GM19023 (cell line): ENCODE data around the gene PTPRG.

Source experiments
- ATAC-seq: cut with Tn5 transposase; IDR thresholded peaks from one replicate; pipeline ENCODE4 v1.9.1; 2021; ENCODE audit warnings: mild to moderate bottlenecking, moderate library complexity; ENCODE audit not compliant: unreplicated experiment

The PTPRG gene

DNA sequence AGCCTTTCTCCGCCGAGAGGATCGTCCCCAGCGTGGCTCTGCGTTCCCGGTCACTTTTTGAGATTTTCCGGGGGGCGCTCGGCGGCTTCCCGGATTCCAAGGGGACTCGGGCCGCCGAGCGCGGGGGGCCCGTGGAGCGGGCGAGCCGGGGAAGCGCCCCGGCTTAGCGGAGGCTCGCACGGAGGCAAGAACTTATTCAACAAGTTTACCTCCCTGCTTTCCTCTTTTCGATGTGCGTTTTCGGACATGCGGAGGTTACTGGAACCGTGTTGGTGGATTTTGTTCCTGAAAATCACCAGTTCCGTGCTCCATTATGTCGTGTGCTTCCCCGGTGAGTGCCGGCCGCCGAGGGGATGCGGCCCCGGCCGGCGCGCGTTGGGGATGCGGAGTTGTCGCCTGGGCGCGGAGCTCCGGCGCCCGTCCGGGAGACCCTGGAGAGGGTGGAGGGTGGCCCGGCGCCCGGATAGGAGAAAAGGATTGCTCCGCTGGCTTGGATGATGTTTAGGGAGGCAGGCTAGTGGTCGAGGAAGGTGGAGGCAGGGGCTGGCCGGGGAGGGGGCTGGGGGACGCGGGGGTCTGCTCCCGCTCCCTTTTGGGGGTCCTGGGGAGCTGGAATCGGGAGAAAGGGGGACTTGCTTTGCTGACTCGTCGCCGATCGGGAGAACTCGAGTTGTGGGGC, 810 bp downstream of the PTPRG start:
- no peak for ATAC-seq

- ATAC-seq = no peak
Observed at GRCh38 chr3:61562721-61563312, 1.4 kb downstream of the PTPRG start.

DNA sequence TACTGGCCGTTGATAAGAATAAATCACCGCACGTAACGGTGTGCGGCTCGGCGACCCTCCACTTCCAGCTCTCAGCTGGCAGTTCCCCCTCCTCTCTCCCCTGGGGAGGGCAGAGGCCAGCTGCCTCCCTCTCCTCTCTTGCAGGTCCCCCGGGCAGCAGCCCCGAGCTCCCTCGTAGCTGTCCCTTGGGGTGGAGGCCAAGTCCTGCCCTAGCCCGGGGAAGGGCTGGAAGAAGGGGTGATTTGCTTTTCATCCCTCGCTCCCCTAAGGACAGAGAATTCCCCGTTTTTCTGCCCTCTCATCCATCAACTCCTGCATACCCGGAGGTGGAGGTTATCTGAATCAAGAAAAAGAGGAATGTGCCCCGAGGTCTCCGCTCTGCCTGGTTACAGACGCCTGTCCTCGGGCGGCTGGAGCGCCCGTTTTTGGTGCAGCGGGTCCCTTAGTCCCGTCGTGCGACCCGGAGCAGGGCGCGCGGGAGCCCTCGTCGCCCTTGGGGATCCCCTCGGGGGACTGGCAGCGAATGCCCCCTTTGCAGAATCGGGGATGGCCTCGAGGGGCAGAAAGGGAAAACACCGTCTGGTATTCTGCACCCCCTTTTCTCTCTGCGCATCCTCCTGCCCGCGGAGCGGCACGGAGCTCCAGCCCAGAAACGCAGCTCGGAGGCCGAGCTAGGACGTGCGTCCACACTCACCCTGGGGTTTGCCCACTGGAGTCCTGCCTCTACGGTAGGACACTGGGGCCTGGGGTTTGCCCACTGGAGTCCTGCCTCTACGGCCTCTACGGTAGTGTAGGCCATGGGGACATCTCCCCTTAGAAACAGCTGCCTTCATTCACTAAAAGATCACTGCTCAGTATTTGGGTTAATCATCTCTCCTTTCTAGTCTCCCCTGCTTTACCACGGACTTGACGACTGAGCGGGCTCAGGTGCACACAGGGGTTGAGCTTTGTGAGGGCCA, 2.2 kb downstream of the PTPRG start:
- ATAC-seq = no peak

- ATAC-seq = no peak
Observed at GRCh38 chr3:61564395-61565059, 3.2 kb downstream of the PTPRG start.

DNA sequence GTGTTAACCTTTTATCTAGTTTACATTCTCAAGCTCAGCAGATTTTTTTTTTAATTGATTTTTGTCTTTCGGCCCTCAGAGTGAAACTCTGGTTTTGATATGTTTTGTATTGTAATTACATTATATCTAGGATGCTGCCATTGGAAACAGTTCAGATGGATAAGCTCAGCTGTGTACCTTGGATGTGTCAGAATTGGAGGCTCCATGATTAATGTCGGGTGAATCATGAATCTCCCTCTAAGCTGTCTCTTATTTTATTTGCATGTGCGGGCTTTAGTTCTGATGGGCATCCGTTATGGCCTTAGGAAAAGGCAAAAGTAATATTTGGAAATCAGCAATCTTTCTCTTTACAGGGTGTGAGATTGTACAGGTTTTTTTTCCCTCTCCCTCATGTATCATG, 4.2 kb downstream of the PTPRG start:
- ATAC-seq = no peak

- no peak for ATAC-seq
Observed at GRCh38 chr3:61568127-61568526, 6.8 kb downstream of the PTPRG start.

DNA sequence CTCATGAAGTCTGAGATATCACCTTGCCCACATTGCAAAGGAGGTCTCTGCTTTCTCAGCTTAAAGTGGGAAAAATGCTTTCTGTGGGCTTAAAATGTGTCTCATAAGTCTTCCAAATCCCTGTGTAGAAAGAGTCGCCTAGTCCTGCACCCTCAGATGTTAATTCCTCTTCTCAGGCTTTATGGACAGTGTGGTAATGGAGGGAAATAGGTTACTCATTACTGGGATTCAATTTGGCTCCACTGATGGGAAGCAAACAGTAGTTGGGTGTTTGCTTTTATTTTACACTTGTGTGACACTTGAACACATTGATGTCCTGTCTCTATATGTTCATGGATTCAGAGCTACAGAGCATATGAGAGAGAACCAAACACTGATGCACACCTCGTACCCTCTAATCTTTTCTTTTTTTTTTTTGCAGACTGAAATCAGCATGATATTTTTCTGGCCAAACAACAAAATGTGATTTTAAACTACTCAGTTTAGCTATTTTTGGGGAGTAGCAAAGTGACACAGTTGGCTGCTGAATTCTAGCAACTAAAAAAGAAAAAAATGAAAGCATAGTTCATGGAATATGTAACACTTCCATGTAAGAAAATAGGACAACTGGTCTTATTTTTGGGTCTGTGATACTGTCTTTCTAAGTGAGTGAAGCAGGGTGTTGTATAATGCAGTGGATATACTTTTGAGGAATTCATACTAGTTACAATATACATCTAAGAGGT, 8.6 kb downstream of the PTPRG start:
- ATAC-seq = no peak

- ATAC-seq = no peak
Observed at GRCh38 chr3:61570813-61571212, 9.4 kb downstream of the PTPRG start.

DNA sequence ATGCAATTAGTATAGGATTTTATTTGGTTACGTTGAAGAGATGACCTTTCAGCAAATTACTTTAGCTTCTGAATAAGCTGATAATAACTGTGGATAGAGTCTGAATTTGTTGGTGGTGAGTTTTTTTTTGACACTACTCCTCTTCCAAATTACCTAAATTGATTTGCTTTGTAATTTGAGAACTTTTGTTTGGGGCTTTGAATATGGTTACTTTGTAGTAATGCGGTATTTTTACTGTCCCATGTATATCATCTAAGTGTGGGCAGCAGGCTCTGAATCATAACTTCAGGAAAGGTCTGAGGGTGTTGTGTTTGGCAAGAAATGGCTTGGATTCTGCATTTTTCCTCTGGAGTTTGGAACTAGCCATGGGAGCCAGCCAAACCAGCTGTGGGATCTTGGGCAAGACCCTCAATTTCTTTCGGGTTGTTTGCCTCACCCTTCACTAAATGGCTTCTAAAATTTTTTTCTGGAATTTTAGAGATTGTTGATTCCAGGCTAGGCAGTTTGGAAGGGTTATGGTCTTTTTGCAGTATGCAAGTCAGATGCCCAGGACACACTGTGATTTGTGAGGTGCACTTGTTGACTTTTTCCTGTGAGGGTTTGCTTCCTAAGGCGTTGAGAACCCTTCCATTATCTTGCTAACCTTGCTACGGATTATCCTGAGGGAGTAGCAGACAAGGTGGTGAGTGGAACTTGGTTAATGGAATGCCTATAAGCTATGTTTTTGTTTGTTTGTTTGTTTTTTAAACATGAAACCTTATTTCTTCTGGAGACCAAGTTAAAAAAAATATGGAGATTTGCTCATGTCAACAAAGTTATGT, 10.4 kb downstream of the PTPRG start:
- no peak for ATAC-seq

DNA sequence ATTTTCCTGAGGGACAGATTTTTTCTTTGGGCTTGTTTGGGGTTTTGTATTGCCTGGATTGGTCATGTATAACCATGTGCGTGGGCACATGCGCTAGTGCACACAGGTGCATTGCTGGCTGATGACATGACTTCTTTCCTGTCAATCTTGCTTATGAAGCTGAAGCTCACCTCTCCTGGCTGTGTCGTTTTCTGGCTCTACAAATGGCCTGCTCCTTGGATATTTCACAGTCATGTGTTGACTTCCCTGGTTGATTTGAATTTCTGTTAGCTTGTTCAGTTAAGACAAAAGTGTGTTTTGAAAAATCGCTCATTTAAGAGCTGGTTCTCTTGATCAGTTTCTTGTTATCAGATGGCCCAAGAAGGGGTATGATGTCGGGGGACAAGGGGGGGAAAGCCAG, 11.5 kb downstream of the PTPRG start:
- no peak for ATAC-seq

DNA sequence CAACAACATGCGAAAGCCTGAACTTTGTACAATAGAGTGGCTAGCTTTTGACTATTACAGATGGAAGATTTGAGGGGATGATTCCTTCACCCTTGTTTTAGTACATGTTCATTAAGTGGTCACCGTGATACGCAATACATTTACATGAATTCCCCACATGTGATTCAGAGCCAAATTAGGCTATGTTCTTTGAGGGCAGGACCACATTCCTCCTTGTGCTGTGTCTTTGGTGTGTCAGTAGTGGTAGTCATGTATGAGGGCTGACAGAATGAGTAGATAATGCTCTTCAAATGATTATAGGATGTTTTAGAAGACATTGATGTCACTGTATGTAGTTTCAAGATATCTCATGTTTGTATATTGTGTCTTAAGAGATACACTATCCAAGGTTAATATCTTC, 12.1 kb downstream of the PTPRG start:
- no peak for ATAC-seq

DNA sequence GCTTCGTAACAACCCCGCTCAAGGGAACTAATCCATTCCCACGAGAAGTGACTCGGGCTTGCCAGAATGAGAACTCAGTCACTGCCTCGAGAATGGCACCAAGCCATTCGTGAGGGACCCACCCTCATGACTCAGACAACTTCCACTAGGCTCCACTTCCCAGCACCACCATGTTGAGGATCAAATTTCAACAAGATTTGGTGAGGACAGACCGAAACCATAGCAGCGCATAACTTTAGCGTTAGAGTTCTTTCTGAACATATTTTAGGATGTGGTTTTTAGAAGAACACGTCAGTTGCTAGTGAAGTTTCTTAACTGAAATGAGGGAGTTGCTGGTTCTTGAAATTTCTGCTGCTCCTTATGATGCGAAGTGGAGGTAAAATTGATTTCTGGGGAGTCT, 13.5 kb downstream of the PTPRG start:
- ATAC-seq = no peak

DNA sequence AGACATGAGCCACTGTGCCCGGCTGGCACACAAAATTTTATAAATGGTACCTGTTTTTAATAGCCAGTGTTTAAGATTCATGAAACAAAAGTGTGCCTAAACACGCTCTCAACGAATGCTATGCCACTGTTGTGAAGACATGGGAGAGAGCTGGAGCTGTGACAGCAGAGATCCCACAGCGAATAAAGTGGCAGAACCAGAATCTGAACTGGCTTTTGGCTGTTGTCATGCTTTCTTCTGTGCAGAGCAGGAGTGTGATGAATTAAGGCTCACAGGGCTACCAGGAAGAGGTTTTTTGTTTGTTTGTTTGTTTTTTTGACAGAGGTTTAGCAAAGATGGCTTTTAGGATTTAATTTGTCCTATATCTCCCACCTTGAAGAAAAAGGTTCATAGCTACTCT, 14.5 kb downstream of the PTPRG start:
- no peak for ATAC-seq

GRCh38 chr3:61577760-61578159, 16.4 kb downstream of the PTPRG start:
- no peak for ATAC-seq

DNA sequence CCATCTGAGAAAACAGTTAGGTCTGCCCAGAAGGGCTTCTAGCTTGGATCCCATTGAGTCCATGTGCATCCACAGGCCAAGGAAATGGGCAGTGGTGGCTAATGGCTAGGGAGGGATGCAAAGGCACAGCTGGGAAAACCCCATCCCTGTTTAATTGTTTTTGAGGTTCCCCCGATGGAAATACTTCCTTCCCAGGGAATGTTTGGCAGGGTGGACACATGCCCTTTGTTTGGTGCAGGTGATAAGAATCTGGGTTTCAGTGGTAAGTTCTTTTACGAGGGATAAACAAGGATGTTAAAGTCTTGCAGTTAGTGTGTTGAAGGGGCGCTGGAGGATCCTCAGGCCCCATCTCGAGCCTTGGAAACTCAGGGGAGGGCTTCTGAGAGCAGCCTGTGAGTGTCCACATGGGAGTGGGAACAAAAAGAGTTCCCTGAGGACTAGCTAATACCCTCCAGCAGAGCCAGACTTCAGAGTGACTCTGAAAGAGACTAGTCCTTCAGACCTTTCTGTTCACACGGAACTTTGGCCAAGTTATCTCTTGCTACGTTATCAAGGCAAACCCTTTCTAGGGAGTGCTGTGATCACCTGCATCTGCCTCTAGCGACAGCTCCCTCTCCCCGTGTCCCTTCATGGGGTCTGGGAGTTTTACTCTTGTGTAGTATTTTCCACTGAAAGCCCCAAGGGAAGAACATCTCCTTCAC, 17.4 kb downstream of the PTPRG start:
- no peak for ATAC-seq

- ATAC-seq = no peak
Observed at GRCh38 chr3:61579685-61580084, 18.3 kb downstream of the PTPRG start.

- ATAC-seq = no peak
Observed at GRCh38 chr3:61580982-61581643, 19.7 kb downstream of the PTPRG start.

GRCh38 chr3:61582287-61582686, 20.9 kb downstream of the PTPRG start:
- ATAC-seq = no peak

- no peak for ATAC-seq
Observed at GRCh38 chr3:61582846-61583245, 21.5 kb downstream of the PTPRG start.
